ELF-1 (cell line): ENCODE data around the gene HMCN1.

Experiments used
- DNase-seq: peaks from one replicate; pipeline ENCODE4 v3.0.0-alpha.2; 2016; ENCODE audit warnings: low read depth, low spot score

Gene HMCN1

GRCh38 chr1:186235696-186236095 lies 501.5 kb downstream of the HMCN1 start:
- no peak for DNase-seq

- DNase-seq = peak; percentile 19
These were observed 502.7 kb downstream of the HMCN1 start for GRCh38 chr1:186236921-186237320.

- no peak for DNase-seq
These were observed 505.0 kb downstream of the HMCN1 start for GRCh38 chr1:186239171-186239570.

- DNase-seq = no peak
These were observed 506.2 kb downstream of the HMCN1 start for GRCh38 chr1:186240436-186240835.
